PC-9 (cell line): ENCODE results near the gene MTUS2. TPM values are rescaled to one million over a fixed set of nuclear protein-coding genes. Genes with fewer than 3 reads are reported as not detected.

Experiments
- BruUV-seq: library from RNA; stranded (reverse); fragments of 400-500 nt; replicated peaks from 2 replicates; lab custom pipeline; 2021; lab: Mats Ljungman, UMichigan
- CTCF ChIA-PET: fragments of 300-600 bp; sonication (Branson Sonifier 250); formaldehyde crosslinking; loops from one replicate; lab custom pipeline; 2022; ENCODE audit warnings: antibody characterized with exemption; lab: Charles Lee
- POLR2A ChIA-PET: fragments of 300-600 bp; sonication (Branson Sonifier 250); formaldehyde crosslinking; loops from one replicate; lab custom pipeline; 2022; ENCODE audit warnings: antibody characterized with exemption; ENCODE audit not compliant: unreplicated experiment; lab: Charles Lee
- DNase-seq, 2 experiments: peaks; one replicate each; pipeline versions ENCODE4 v3.0.0 to v3.0.0-alpha.2; 2015 to 2022; ENCODE audit warnings: mixed read lengths in 1 of 2
- H2AFZ ChIP-seq: fragments of 200-600 bp; sonication (generic); 2 replicates; pipeline ENCODE4 v1.8.1; 2017; ENCODE audit warnings: antibody characterized with exemption
- H3F3A ChIP-seq: fragments of 200-600 bp; sonication (generic); 2 replicates; pipeline ENCODE4 v1.8.1; 2017; ENCODE audit warnings: antibody characterized with exemption, mild to moderate bottlenecking, low read depth; ENCODE audit not compliant: insufficient read depth
- H3K27ac ChIP-seq: fragments of 200-600 bp; sonication (generic); 2 replicates; pipeline ENCODE4 v1.6.1; 2016; ENCODE audit warnings: mixed run types
- H3K27me3 ChIP-seq: fragments of 200-600 bp; sonication (generic); 2 replicates; pipeline ENCODE4 v1.6.1; 2016; ENCODE audit warnings: low read depth, mixed run types; ENCODE audit not compliant: insufficient read depth
- H3K36me3 ChIP-seq: fragments of 200-600 bp; sonication (generic); 2 replicates; pipeline ENCODE4 v1.6.1; 2016; ENCODE audit warnings: low read depth, mixed run types
- H3K4me1 ChIP-seq: fragments of 200-600 bp; sonication (generic); replicated peaks from 2 replicates; pipeline ENCODE4 v1.6.1; 2016; ENCODE audit warnings: mixed run types; ENCODE audit not compliant: insufficient read depth
- H3K4me2 ChIP-seq: fragments of 200-600 bp; sonication (generic); 2 replicates; pipeline ENCODE4 v1.6.1; 2017; ENCODE audit warnings: mixed run types
- H3K4me3 ChIP-seq: fragments of 200-600 bp; sonication (generic); 2 replicates; pipeline ENCODE4 v1.6.1; 2016; ENCODE audit warnings: mixed run types
- H3K79me2 ChIP-seq: fragments of 200-600 bp; sonication (generic); 2 replicates; pipeline ENCODE4 v1.6.1; 2017; ENCODE audit warnings: low read depth, mixed run types
- H3K9me2 ChIP-seq: fragments of 200-600 bp; sonication (generic); 2 replicates; pipeline ENCODE4 v1.8.1; 2017; ENCODE audit warnings: mild to moderate bottlenecking; ENCODE audit not compliant: insufficient read depth
- H3K9me3 ChIP-seq: fragments of 200-600 bp; sonication (generic); 2 replicates; pipeline ENCODE4 v1.8.1; 2016; ENCODE audit warnings: low read depth; ENCODE audit not compliant: insufficient read depth
- H4K20me1 ChIP-seq: fragments of 200-600 bp; sonication (generic); 2 replicates; pipeline ENCODE4 v1.8.1; 2017; ENCODE audit not compliant: insufficient read depth
- CTCF ChIP-seq: fragments of 200-600 bp; sonication (generic); conservative IDR thresholded peaks from 2 replicates; pipeline ENCODE4 v1.6.1; 2017; ENCODE audit warnings: mixed run types, antibody characterized with exemption, mild to moderate bottlenecking, moderate library complexity
- EZH2 ChIP-seq: fragments of 200-600 bp; sonication (generic); IDR thresholded peaks from 2 replicates; pipeline ENCODE4 v1.8.0; 2017; ENCODE audit warnings: antibody characterized with exemption, low read depth
- intact Hi-C: fragments of 100-400 bp; cut with micrococcal nuclease; formaldehyde crosslinking; loops from one replicate; pipeline ENCODE4 v1.10.0; 2022; ENCODE audit not compliant: unreplicated experiment
- total RNA-seq: library from RNA; stranded (reverse); gene quantifications from 2 replicates; pipeline ENCODE4 v1.2.3, GENCODE V29; 2021

The MTUS2 gene
- total RNA-seq, 1 experiment from 2014 or later = not detected

- ChIA-PET CTCF (no interaction called here), POLR2A (no interaction called here)
- no peak overlapping the region for H2AFZ ChIP-seq
- H3K79me2 ChIP-seq = no peaks in the 10 kb centered on the region
- H3K9me3 ChIP-seq = no peaks in the 10 kb centered on the region; the same call in 1 of the 2 replicates
- no peak overlapping the region for H3K4me3 ChIP-seq
- H3K4me2 ChIP-seq = no peak overlapping the region
- H3K4me1 ChIP-seq = no peaks in the 10 kb centered on the region
- H3K36me3 ChIP-seq = no peaks in the 10 kb centered on the region
- H4K20me1 ChIP-seq = no peaks in the 10 kb centered on the region
- H3F3A ChIP-seq = no peaks in the 10 kb centered on the region
- TF ChIP-seq EZH2 (no peak), CTCF (no peak)
- peaks cover 30% of the 10 kb centered on the region for H3K27me3 ChIP-seq
- no peaks in the 10 kb centered on the region for H3K9me2 ChIP-seq
- H3K27ac ChIP-seq = no peak overlapping the region
- no TSS peak for BruUV-seq
- intact Hi-C loops = no loop called here
- no peak for DNase-seq
These were observed 17.0 kb downstream of the MTUS2 start for GRCh38 chr13:28837111-28837510.

GRCh38 chr13:28843639-28844038, 23.5 kb downstream of the MTUS2 start:
- ChIA-PET CTCF (no interaction called here), POLR2A (no interaction called here)
- Histone ChIP-seq H3K36me3 (no peaks in the 10 kb centered on the region), H3K4me3 (no peak overlapping the region), H3K9me3 (no peaks in the 10 kb centered on the region), H4K20me1 (no peaks in the 10 kb centered on the region), H3K4me1 (no peaks in the 10 kb centered on the region), H3F3A (no peaks in the 10 kb centered on the region), H3K27ac (no peak overlapping the region), H3K9me2 (no peaks in the 10 kb centered on the region), H3K4me2 (no peak overlapping the region), H3K79me2 (no peaks in the 10 kb centered on the region), H2AFZ (no peak overlapping the region), H3K27me3 (peaks cover 61% of the 10 kb centered on the region)
- no peak for TF ChIP-seq CTCF
- TF ChIP-seq EZH2 = no peak
- intact Hi-C loops = no loop called here
- BruUV-seq = no TSS peak
- no peak for DNase-seq

- DNase-seq = no peak
- Histone ChIP-seq H2AFZ (no peak overlapping the region), H3F3A (no peaks in the 10 kb centered on the region), H3K4me3 (no peak overlapping the region), H3K27ac (no peak overlapping the region), H3K4me2 (no peak overlapping the region), H3K36me3 (no peaks in the 10 kb centered on the region), H3K4me1 (no peaks in the 10 kb centered on the region), H3K9me2 (no peaks in the 10 kb centered on the region), H3K27me3 (peaks cover 42% of the 10 kb centered on the region), H3K79me2 (no peaks in the 10 kb centered on the region), H3K9me3 (no peaks in the 10 kb centered on the region), H4K20me1 (no peaks in the 10 kb centered on the region)
- no TSS peak for BruUV-seq
- intact Hi-C loops = no loop called here
- TF ChIP-seq CTCF = no peak
- no peak for TF ChIP-seq EZH2
- CTCF ChIA-PET = no interaction called here
- POLR2A ChIA-PET = no interaction called here
These were observed 29.3 kb downstream of the MTUS2 start for GRCh38 chr13:28849441-28849840.
